Measurements from ENCODE around the gene TSPAN13.

Gene TSPAN13

DNA sequence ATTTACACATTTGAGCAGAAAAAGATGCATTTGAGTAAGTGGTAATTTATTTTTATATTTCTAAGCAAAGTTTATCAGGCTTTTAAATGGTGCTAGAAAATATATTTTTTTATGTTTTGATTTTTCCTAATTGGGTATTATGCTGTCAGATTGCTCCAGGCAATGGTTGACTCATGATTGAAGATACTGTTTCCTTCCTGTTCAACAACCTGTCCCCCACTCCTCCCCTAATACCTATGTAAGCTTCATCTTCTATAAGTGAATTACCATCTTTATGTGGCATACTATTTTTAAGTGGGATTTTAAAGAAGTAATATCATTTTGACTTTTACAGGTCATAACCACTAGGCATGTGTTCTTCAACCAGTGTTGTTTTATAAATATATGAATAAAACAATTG is 21.4 kb downstream of the TSPAN13 start:
- H3K27ac ChIP-seq: no peak overlapping the region
- TF ChIP-seq ZFX (IDR thresholded peaks at IDR 0.05; ENCODE audit: borderline replicate concordance): no peak
- TF ChIP-seq, protein P1, sequence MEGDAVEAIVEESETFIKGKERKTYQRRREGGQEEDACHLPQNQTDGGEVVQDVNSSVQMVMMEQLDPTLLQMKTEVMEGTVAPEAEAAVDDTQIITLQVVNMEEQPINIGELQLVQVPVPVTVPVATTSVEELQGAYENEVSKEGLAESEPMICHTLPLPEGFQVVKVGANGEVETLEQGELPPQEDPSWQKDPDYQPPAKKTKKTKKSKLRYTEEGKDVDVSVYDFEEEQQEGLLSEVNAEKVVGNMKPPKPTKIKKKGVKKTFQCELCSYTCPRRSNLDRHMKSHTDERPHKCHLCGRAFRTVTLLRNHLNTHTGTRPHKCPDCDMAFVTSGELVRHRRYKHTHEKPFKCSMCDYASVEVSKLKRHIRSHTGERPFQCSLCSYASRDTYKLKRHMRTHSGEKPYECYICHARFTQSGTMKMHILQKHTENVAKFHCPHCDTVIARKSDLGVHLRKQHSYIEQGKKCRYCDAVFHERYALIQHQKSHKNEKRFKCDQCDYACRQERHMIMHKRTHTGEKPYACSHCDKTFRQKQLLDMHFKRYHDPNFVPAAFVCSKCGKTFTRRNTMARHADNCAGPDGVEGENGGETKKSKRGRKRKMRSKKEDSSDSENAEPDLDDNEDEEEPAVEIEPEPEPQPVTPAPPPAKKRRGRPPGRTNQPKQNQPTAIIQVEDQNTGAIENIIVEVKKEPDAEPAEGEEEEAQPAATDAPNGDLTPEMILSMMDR (IDR thresholded peaks at IDR 0.05): no peak

DNA sequence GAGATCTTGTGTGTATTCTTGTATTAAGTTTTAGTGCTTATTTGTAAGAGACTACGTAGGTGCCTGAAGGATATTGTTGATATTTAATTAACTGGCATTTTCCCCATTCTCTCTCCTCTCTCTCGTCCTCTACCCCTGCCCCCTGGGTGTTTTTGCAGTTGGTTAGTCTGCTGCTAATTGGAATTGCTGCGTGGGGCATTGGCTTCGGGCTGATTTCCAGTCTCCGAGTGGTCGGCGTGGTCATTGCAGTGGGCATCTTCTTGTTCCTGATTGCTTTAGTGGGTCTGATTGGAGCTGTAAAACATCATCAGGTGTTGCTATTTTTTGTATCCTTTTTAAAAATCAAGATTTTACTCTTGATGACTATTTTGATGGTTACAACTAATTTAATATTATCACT is 22.5 kb downstream of the TSPAN13 start:
- TF ChIP-seq, protein P1 (IDR thresholded peaks at IDR 0.05): no peak
- no peak for TF ChIP-seq ZFX (IDR thresholded peaks at IDR 0.05; ENCODE audit: borderline replicate concordance)
- no peak overlapping the region for H3K27ac ChIP-seq

DNA sequence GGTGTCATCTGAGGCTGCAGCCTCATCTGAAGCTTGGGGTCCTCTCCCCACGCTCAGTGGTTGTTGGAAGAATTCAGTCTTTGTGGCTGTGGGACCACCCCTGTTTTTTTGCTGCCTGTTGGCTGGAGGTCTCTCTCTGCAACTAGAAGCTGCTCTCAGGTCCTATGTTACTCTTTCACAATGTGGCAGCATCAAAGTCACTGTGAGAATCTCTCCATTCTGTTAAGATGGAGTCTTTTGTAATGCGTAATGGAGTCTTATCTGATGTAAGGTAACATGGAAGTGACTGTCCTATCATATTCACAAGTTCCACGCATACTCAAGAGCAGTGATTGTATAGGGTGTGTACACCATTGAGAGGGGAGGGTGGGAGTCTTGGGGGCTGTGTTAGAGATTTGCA is 24.9 kb downstream of the TSPAN13 start:
- TF ChIP-seq ZFX (IDR thresholded peaks at IDR 0.05; ENCODE audit: borderline replicate concordance): no peak
- TF ChIP-seq, protein P1 (IDR thresholded peaks at IDR 0.05): no peak
- no peak overlapping the region for H3K27ac ChIP-seq

DNA sequence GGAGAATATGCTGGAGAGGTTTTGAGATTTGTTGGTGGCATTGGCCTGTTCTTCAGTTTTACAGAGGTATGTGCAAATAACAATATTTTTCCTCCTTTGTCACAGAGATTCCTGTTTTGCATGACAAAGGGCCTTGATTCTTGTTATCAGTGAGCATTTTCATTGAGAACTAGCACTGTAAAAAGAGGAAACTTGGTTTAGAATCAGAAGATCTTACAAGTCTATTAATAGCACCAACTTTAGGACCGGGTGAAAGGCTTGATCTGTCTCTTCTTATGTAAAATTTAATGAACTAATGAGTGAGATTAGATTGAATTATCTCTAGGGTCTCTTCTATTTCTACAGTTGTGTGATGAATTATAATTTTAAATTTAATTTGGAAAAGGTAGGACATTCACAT is 25.5 kb downstream of the TSPAN13 start:
- H3K27ac ChIP-seq: no peak overlapping the region
- TF ChIP-seq, protein P1 (IDR thresholded peaks at IDR 0.05): no peak
- TF ChIP-seq ZFX (IDR thresholded peaks at IDR 0.05; ENCODE audit: borderline replicate concordance): no peak

DNA sequence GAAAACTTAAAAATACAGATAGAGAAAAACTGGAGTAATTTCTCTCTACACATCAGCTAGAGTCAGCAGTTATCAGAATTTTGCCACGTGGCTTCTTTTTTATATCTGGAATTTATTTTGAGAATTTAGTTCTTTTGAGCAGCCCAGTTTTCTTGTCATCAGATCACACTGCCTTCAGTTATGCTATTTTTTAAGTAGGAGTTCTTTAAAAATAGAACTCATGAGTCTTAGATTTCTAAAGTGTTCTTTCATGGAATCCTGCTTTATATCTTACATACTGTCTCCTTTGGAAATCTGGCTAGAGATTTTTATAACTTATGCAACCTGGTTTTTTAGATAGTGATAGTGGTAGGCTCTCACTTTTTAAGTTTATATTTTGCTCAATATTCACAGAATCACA is 27.0 kb downstream of the TSPAN13 start:
- TF ChIP-seq, protein P1 (IDR thresholded peaks at IDR 0.05): no peak
- TF ChIP-seq ZFX (IDR thresholded peaks at IDR 0.05; ENCODE audit: borderline replicate concordance): no peak
- H3K27ac ChIP-seq: no peak overlapping the region

DNA sequence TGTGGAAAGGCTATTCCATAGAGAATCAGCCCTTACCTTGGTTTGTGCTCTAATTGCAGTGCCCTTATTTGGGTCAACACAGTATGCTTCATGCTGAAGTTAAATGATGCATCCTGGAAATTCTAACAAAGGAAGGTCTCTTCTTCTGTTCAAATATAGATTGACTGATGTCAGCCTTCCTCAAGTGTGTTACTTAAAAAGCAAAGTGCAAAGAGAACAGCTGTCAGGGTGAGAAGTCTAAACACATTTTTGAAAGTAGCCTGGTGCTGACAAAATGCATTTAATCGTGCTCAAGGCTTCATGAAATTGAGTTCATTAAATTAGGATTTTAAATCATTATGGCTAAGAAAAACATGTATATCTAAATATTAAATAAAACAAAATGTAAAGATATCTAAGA is 31.8 kb downstream of the TSPAN13 start:
- no peak for TF ChIP-seq ZFX (IDR thresholded peaks at IDR 0.05; ENCODE audit: borderline replicate concordance)
- TF ChIP-seq, protein P1 (IDR thresholded peaks at IDR 0.05): no peak
- H3K27ac ChIP-seq: no peak overlapping the region

DNA sequence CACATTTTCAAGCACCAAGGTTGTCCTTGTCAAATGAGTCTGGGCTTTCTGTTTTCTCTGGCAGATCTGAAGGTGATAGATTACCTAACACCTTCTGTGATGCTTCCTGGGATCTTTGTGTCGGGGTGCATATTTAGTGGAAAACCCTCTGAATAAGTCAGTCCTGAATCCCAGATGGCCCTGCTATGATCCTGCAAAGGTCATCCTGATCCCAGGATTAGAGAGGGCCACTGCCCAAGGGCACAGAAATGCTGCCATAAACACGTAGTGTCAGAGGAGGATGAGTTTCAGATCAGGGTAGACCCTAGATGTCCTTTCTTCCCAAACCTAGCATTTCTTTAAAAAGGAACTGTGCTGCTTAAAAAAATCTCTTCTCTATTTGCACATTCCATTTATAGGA is 32.3 kb downstream of the TSPAN13 start:
- no peak for TF ChIP-seq ZFX (IDR thresholded peaks at IDR 0.05; ENCODE audit: borderline replicate concordance)
- TF ChIP-seq, protein P1 (IDR thresholded peaks at IDR 0.05): no peak
- no peak overlapping the region for H3K27ac ChIP-seq
